Smooth muscle cell (in vitro differentiated cells): ENCODE measurements around the gene YWHAQ. TPM values are rescaled to one million over a fixed set of nuclear protein-coding genes. Genes with fewer than 3 reads are reported as not detected.
A peak's percentile ranks its signal among the peaks of the same experiment; 100 is the strongest.
"Not testable (repeated sequence)": the region's sequence is repeated elsewhere in the genome, so short reads cannot be mapped to it uniquely, and the experiment has no call there.

ENCODE experiments used
- DNase-seq: peaks from one replicate; lab custom pipeline; 2025; ENCODE audit not compliant: unreplicated experiment; lab: John Stamatoyannopoulos, UW
- H2AFZ ChIP-seq: fragments of 200-600 bp; sonication (generic); 2 replicates; pipeline ENCODE4 v1.6.0; 2016; ENCODE audit warnings: antibody characterized with exemption, low read depth, mild to moderate bottlenecking
- H3F3A ChIP-seq: fragments of 200-600 bp; sonication (generic); 2 replicates; pipeline ENCODE4 v1.6.0; 2017; ENCODE audit warnings: antibody characterized with exemption, low read depth
- H3K27ac ChIP-seq: fragments of 200-600 bp; sonication (generic); 2 replicates; pipeline ENCODE4 v1.5.1; 2016; ENCODE audit warnings: low read depth, mild to moderate bottlenecking
- H3K27me3 ChIP-seq: fragments of 200-600 bp; sonication (generic); 2 replicates; pipeline ENCODE4 v1.6.1; 2016; ENCODE audit warnings: low read depth, mild to moderate bottlenecking
- H3K36me3 ChIP-seq: fragments of 200-600 bp; sonication (generic); 2 replicates; pipeline ENCODE4 v1.5.1; 2016; ENCODE audit warnings: low read depth
- H3K4me1 ChIP-seq: fragments of 200-600 bp; sonication (generic); 2 replicates; pipeline ENCODE4 v1.5.1; 2016; ENCODE audit warnings: low read depth
- H3K4me2 ChIP-seq: fragments of 200-600 bp; sonication (generic); 2 replicates; pipeline ENCODE4 v1.6.0; 2016; ENCODE audit warnings: mild to moderate bottlenecking
- H3K4me3 ChIP-seq: fragments of 200-600 bp; sonication (generic); 2 replicates; pipeline ENCODE4 v1.5.1; 2016; ENCODE audit warnings: mild to moderate bottlenecking
- H3K79me2 ChIP-seq: fragments of 200-600 bp; sonication (generic); 2 replicates; pipeline ENCODE4 v1.6.0; 2016; ENCODE audit warnings: low read depth, mild to moderate bottlenecking
- H3K9ac ChIP-seq: fragments of 200-600 bp; sonication (generic); 2 replicates; pipeline ENCODE4 v1.6.0; 2016; ENCODE audit warnings: low read depth
- H3K9me3 ChIP-seq: fragments of 200-600 bp; sonication (generic); replicated peaks from 2 replicates; pipeline ENCODE4 v1.5.1; 2016; ENCODE audit warnings: low read depth
- H4K20me1 ChIP-seq: fragments of 200-600 bp; sonication (generic); 2 replicates; pipeline ENCODE4 v1.6.0; 2016; ENCODE audit warnings: low read depth
- WGBS: methylation state at CpG from one replicate; pipeline ENCODE4 v1.1.7; 2016; ENCODE audit warnings: low lambda C conversion rate; 5-methylcytosine and 5-hydroxymethylcytosine counted together
- polyA plus RNA-seq: library from polyadenylated mRNA; unstranded; fragments of >200 nt; fragmentation: Nextera tagmentation; extraction: Ambion mirVana; gene quantifications from 2 replicates; pipeline ENCODE4 v1.2.1, GENCODE V29; 2016
- total RNA-seq: library from RNA; depleted of rRNA; stranded (reverse); fragments of >200 nt; gene quantifications from 2 replicates; pipeline ENCODE4 v1.2.3, GENCODE V29; 2014
- TF ChIP-seq, protein P1 (sequence below): fragments of 200-600 bp; sonication (generic); IDR thresholded peaks from 2 replicates; pipeline ENCODE4 v1.5.1; 2017; ENCODE audit warnings: borderline replicate concordance, mild to moderate bottlenecking, antibody characterized with exemption; ENCODE audit not compliant: insufficient read depth, poor library complexity, severe bottlenecking

The YWHAQ gene
- total and polyA plus RNA-seq, 2 experiments from 2014 or later = 300 to 417 TPM

DNA sequence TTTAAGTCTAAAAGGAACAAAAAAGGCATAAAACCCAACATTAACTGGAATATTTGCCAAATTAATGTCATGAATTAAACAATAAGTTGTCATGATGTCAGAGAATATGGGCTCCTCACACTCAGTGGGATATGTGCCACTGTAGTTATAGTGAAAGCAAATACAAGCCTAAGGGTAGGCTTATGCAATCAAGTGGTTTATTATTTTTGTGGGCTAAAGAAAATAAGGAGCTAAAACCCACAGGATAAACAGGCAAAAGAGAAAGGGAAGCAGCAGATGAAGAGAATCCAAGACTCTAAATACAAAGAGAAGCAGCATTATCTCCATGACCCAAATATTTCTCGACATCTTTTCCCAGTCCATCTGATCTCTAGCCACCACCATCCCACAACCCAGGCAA, 17.5 kb downstream of the YWHAQ start:
- 37% methylated on average over 1 of the region's 1 CpG for WGBS
- H3K4me1 ChIP-seq = peaks cover 19% of the 10 kb centered on the region
- no peak overlapping the region for H2AFZ ChIP-seq
- H3K9ac ChIP-seq = no peak overlapping the region
- H3K9me3 ChIP-seq = no peaks in the 10 kb centered on the region
- H3K4me2 ChIP-seq = peak overlapping the region; percentile 48
- H3K79me2 ChIP-seq = peaks cover 100% of the 10 kb centered on the region
- H3K4me3 ChIP-seq = no peak overlapping the region
- H3F3A ChIP-seq = peaks cover 25% of the 10 kb centered on the region
- H3K36me3 ChIP-seq = no peaks in the 10 kb centered on the region
- peaks cover 100% of the 10 kb centered on the region for H4K20me1 ChIP-seq
- H3K27me3 ChIP-seq = no peaks in the 10 kb centered on the region
- H3K27ac ChIP-seq = peak overlapping the region; percentile 5
- no peak for DNase-seq
- TF ChIP-seq, protein P1, sequence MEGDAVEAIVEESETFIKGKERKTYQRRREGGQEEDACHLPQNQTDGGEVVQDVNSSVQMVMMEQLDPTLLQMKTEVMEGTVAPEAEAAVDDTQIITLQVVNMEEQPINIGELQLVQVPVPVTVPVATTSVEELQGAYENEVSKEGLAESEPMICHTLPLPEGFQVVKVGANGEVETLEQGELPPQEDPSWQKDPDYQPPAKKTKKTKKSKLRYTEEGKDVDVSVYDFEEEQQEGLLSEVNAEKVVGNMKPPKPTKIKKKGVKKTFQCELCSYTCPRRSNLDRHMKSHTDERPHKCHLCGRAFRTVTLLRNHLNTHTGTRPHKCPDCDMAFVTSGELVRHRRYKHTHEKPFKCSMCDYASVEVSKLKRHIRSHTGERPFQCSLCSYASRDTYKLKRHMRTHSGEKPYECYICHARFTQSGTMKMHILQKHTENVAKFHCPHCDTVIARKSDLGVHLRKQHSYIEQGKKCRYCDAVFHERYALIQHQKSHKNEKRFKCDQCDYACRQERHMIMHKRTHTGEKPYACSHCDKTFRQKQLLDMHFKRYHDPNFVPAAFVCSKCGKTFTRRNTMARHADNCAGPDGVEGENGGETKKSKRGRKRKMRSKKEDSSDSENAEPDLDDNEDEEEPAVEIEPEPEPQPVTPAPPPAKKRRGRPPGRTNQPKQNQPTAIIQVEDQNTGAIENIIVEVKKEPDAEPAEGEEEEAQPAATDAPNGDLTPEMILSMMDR = no peak

DNA sequence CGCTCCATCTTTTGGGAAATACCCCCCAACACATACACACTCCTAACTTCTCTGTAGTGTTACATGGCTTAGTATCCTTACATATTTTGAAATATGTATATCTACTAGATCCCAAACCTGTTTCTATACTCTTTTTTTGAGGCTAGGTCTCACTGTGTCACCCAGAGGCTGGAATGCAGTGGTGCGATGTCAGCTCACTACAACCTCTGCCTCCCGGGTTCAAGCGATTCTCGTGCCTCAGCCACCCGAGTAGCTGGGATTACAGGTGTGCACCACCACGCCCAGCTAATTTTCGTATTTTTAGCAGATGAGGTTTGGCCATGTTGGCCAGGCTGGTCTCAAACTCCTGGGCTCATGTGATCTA, 19.3 kb downstream of the YWHAQ start:
- not testable (repeated sequence) for H3K9ac ChIP-seq, H3K27ac ChIP-seq, H3K9me3 ChIP-seq, H3K27me3 ChIP-seq, H2AFZ ChIP-seq, H3K36me3 ChIP-seq, H3K4me2 ChIP-seq, DNase-seq, H3K4me3 ChIP-seq
- peaks cover 100% of the 10 kb centered on the region for H4K20me1 ChIP-seq
- peaks cover 19% of the 10 kb centered on the region for H3K4me1 ChIP-seq
- WGBS = over 99% methylated on average over 8 of the region's 8 CpGs
- peaks cover 27% of the 10 kb centered on the region for H3F3A ChIP-seq
- TF ChIP-seq, protein P1 = peak; percentile 17
- H3K79me2 ChIP-seq = peaks cover 97% of the 10 kb centered on the region

DNA sequence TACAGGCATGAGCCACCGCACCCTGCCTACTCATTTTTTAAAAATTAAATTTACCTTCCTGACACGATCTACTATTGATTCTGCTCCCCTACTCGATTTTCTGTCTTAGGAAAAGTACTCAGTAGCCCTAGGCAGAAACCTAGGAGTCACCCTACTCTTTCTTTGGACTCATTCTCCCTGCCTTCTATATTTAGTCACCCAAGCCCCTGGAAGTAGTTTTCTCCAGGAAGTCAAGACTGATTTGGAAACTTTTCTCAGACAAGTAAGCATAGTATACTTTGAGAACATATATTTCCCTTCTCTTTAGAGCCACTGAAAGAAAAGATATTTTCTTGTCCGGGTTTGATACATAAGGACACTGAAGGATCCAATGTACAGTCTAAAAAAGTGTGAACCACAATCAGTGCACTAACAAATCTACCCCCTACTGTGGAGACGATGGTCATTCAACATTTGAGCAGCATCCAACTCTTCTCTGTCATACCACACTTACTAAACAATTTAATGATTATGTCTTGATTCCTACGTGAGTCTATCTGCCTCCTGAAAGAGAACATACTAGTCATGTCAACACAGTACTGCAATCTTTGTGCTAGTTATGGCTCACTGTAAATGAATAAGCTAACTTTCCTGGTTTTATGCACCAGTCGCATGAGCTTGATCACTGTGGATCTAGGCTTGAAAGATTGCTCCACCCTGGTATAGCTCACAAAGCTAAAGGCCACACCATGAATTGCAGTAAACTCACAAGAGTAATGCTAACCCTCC, 19.8 kb downstream of the YWHAQ start:
- WGBS = 88% methylated on average over 7 of the region's 7 CpGs
- peaks cover 19% of the 10 kb centered on the region for H3K4me1 ChIP-seq
- DNase-seq = no peak
- TF ChIP-seq, protein P1 = no peak
- no peaks in the 10 kb centered on the region for H3K27me3 ChIP-seq
- no peak overlapping the region for H3K4me3 ChIP-seq
- no peak overlapping the region for H2AFZ ChIP-seq
- H4K20me1 ChIP-seq = peaks cover 100% of the 10 kb centered on the region
- peaks cover 21% of the 10 kb centered on the region for H3F3A ChIP-seq
- H3K79me2 ChIP-seq = peaks cover 97% of the 10 kb centered on the region
- no peaks in the 10 kb centered on the region for H3K36me3 ChIP-seq
- no peaks in the 10 kb centered on the region for H3K9me3 ChIP-seq
- no peak overlapping the region for H3K27ac ChIP-seq
- H3K9ac ChIP-seq = no peak overlapping the region
- no peak overlapping the region for H3K4me2 ChIP-seq

DNA sequence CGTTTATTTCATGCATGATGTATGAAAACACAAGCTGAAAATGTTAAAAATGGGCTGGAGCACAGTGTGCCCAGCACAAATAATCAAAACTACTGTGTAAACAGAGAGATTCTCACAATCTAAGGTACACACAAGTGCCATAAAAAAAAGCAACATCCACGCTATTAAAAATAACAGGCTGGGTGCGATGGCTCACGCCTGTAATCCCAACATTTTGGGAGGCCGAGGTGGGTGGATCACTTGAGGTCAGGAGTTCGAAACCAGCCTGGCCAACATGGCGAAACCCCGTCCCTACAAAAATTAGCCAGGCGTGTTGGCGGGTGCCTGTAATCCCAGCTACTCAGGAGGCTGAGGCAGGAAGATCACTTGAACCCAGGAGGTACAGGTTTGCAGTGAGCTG, 22.3 kb downstream of the YWHAQ start:
- Histone ChIP-seq H3K4me3 (peak overlapping the region; percentile 20), H3K4me2 (peak overlapping the region; percentile 73), H3K79me2 (peaks cover 97% of the 10 kb centered on the region), H4K20me1 (peaks cover 100% of the 10 kb centered on the region), H3K27ac (peak overlapping the region; percentile 84), H3F3A (peaks cover 16% of the 10 kb centered on the region), H3K9ac (peak overlapping the region; percentile 34)
- H3K36me3 ChIP-seq, H3K27me3 ChIP-seq, H2AFZ ChIP-seq, H3K9me3 ChIP-seq, DNase-seq, H3K4me1 ChIP-seq: not testable (repeated sequence)
- 87% methylated on average over 10 of the region's 10 CpGs for WGBS
